Muscle layer of duodenum (tissue), 2 donors: ENCODE results near the gene OR5AP2.
"Not testable (repeated sequence)": the region's sequence is repeated elsewhere in the genome, so short reads cannot be mapped to it uniquely, and the experiment has no call there.

ENCODE experiments used
- H3K27ac ChIP-seq: one replicate; pipeline ENCODE4 v1.7.0; 2013; ENCODE audit warnings: mild to moderate bottlenecking, low read length
- H3K27me3 ChIP-seq: one replicate; pipeline ENCODE4 v1.7.0; 2013; ENCODE audit warnings: low read depth, mild to moderate bottlenecking, control low read depth, low read length
- H3K36me3 ChIP-seq, 2 donors: one replicate each; pipeline ENCODE4 v1.7.0; 2013; ENCODE audit warnings: low read length in 2 of 2, control low read depth in 1 of 2, mild to moderate bottlenecking in 1 of 2; ENCODE audit not compliant: insufficient read depth in 2 of 2, control insufficient read depth in 1 of 2
- H3K4me1 ChIP-seq, 2 donors: one replicate each; pipeline ENCODE4 v1.7.0; 2013; ENCODE audit warnings: low read length in 2 of 2, mild to moderate bottlenecking in 2 of 2, control low read depth in 1 of 2, moderate library complexity in 1 of 2; ENCODE audit not compliant: insufficient read depth in 2 of 2, control insufficient read depth in 1 of 2
- H3K4me3 ChIP-seq, 2 donors: one replicate each; pipeline ENCODE4 v1.7.0; 2013; ENCODE audit warnings: low read length in 2 of 2, low read depth in 1 of 2, mild to moderate bottlenecking in 1 of 2
- H3K9me3 ChIP-seq, 2 donors: one replicate each; pipeline ENCODE4 v1.7.0; 2013; ENCODE audit warnings: low read length in 2 of 2, control low read depth in 1 of 2, mild to moderate bottlenecking in 1 of 2; ENCODE audit not compliant: control insufficient read depth in 1 of 2
- donor health status: healthy.

The OR5AP2 gene

GRCh38 chr11:56642339-56642738, at the start of gene OR5AP2:
OR5AP2 (minus strand) TSS chr11:56642439; CDS start chr11:56642439, 0 bp downstream.
- no peaks in the 10 kb centered on the region for H3K27me3 ChIP-seq

GRCh38 chr11:56691179-56691578, 48.9 kb upstream of the OR5AP2 start:
- not testable (repeated sequence) for H3K27ac ChIP-seq, H3K9me3 ChIP-seq, H3K4me3 ChIP-seq, H3K4me1 ChIP-seq, H3K27me3 ChIP-seq, H3K36me3 ChIP-seq

More at GRCh38 chr11:56642339-56642738, at the start of gene OR5AP2:
- Histone ChIP-seq H3K9me3 (no peaks in the 10 kb centered on the region), H3K27ac (no peak within 1 kb of the TSS), H3K4me3 (no peak within 1 kb of the TSS), H3K36me3 (no peaks in the 10 kb centered on the region), H3K4me1 (no peaks in the 10 kb centered on the region)

GRCh38 chr11:56688554-56689100, 46.4 kb upstream of the OR5AP2 start:
- Histone ChIP-seq H3K4me1 (no peaks in the 10 kb centered on the region), H3K27ac (no peak overlapping the region), H3K4me3 (no peak overlapping the region), H3K36me3 (no peaks in the 10 kb centered on the region), H3K27me3 (no peaks in the 10 kb centered on the region), H3K9me3 (no peaks in the 10 kb centered on the region)

- Histone ChIP-seq H3K4me1 (no peaks in the 10 kb centered on the region), H3K4me3 (no peak overlapping the region), H3K27me3 (no peaks in the 10 kb centered on the region), H3K27ac (no peak overlapping the region), H3K36me3 (no peaks in the 10 kb centered on the region), H3K9me3 (peaks cover 0 to 7% of the 10 kb centered on the region in 2 donors)
These were observed 28.7 kb upstream of the OR5AP2 start for GRCh38 chr11:56670984-56671383.

- no peaks in the 10 kb centered on the region for H3K4me1 ChIP-seq
- H3K9me3 ChIP-seq, result no peaks in the 10 kb centered on the region
- no peaks in the 10 kb centered on the region for H3K27me3 ChIP-seq
- H3K4me3 ChIP-seq, result no peak within 1 kb of the TSS
- H3K36me3 ChIP-seq, result no peaks in the 10 kb centered on the region
- no peak within 1 kb of the TSS for H3K27ac ChIP-seq
These were observed 21.1 kb upstream of the OR5AP2 start, which contains the start of gene OR5AR1 for GRCh38 chr11:56663386-56663785. OR5AR1 (plus strand) TSS chr11:56663686; CDS start chr11:56663686, 0 bp downstream.

GRCh38 chr11:56659755-56660154, 17.5 kb upstream of the OR5AP2 start:
- H3K4me1 ChIP-seq, result no peaks in the 10 kb centered on the region
- no peaks in the 10 kb centered on the region for H3K27me3 ChIP-seq
- no peaks in the 10 kb centered on the region for H3K36me3 ChIP-seq
- H3K27ac ChIP-seq, result no peak overlapping the region
- H3K4me3 ChIP-seq, result no peak overlapping the region
- H3K9me3 ChIP-seq, result no peaks in the 10 kb centered on the region

GRCh38 chr11:56637500-56637899, 4.7 kb downstream of the OR5AP2 start:
- H3K4me3 ChIP-seq, result no peak overlapping the region
- H3K4me1 ChIP-seq, result no peaks in the 10 kb centered on the region
- no peaks in the 10 kb centered on the region for H3K27me3 ChIP-seq
- no peaks in the 10 kb centered on the region for H3K9me3 ChIP-seq
- H3K36me3 ChIP-seq, result no peaks in the 10 kb centered on the region
- no peak overlapping the region for H3K27ac ChIP-seq

GRCh38 chr11:56636861-56637260, 5.4 kb downstream of the OR5AP2 start:
- Histone ChIP-seq H3K4me3 (no peak overlapping the region), H3K9me3 (no peaks in the 10 kb centered on the region), H3K4me1 (no peaks in the 10 kb centered on the region), H3K27me3 (no peaks in the 10 kb centered on the region), H3K36me3 (no peaks in the 10 kb centered on the region), H3K27ac (no peak overlapping the region)

GRCh38 chr11:56632329-56632728, 9.9 kb downstream of the OR5AP2 start:
- no peaks in the 10 kb centered on the region for H3K4me1 ChIP-seq
- H3K4me3 ChIP-seq, result no peak overlapping the region
- H3K27ac ChIP-seq, result no peak overlapping the region
- H3K27me3 ChIP-seq, result no peaks in the 10 kb centered on the region
- no peaks in the 10 kb centered on the region for H3K36me3 ChIP-seq
- H3K9me3 ChIP-seq, result no peaks in the 10 kb centered on the region

- no peaks in the 10 kb centered on the region for H3K4me1 ChIP-seq
- no peak overlapping the region for H3K4me3 ChIP-seq
- no peaks in the 10 kb centered on the region for H3K9me3 ChIP-seq
These were observed 16.3 kb downstream of the OR5AP2 start for GRCh38 chr11:56625946-56626345.

GRCh38 chr11:56624661-56625110, 17.6 kb downstream of the OR5AP2 start:
- Histone ChIP-seq H3K4me3 (no peak overlapping the region), H3K4me1 (no peaks in the 10 kb centered on the region), H3K36me3 (no peaks in the 10 kb centered on the region), H3K27ac (no peak overlapping the region), H3K9me3 (no peaks in the 10 kb centered on the region), H3K27me3 (no peaks in the 10 kb centered on the region)

More at GRCh38 chr11:56625946-56626345, 16.3 kb downstream of the OR5AP2 start:
- H3K36me3 ChIP-seq, result no peaks in the 10 kb centered on the region
- H3K27me3 ChIP-seq, result no peaks in the 10 kb centered on the region
- H3K27ac ChIP-seq, result no peak overlapping the region

GRCh38 chr11:56611174-56611573, 31.1 kb downstream of the OR5AP2 start:
- Histone ChIP-seq H3K27ac (no peak overlapping the region), H3K27me3 (no peaks in the 10 kb centered on the region), H3K4me3 (no peak overlapping the region)

More at GRCh38 chr11:56611174-56611573, 31.1 kb downstream of the OR5AP2 start:
- no peaks in the 10 kb centered on the region for H3K9me3 ChIP-seq
- H3K36me3 ChIP-seq, result no peaks in the 10 kb centered on the region
- H3K4me1 ChIP-seq, result no peaks in the 10 kb centered on the region
